ENCODE data around the gene NKAIN4. TPM values are rescaled to one million over a fixed set of nuclear protein-coding genes. Genes with fewer than 3 reads are reported as not detected.

NKAIN4 gene
- total and polyA plus RNA-seq, 7 experiments from 2014 or later = not detected

DNA sequence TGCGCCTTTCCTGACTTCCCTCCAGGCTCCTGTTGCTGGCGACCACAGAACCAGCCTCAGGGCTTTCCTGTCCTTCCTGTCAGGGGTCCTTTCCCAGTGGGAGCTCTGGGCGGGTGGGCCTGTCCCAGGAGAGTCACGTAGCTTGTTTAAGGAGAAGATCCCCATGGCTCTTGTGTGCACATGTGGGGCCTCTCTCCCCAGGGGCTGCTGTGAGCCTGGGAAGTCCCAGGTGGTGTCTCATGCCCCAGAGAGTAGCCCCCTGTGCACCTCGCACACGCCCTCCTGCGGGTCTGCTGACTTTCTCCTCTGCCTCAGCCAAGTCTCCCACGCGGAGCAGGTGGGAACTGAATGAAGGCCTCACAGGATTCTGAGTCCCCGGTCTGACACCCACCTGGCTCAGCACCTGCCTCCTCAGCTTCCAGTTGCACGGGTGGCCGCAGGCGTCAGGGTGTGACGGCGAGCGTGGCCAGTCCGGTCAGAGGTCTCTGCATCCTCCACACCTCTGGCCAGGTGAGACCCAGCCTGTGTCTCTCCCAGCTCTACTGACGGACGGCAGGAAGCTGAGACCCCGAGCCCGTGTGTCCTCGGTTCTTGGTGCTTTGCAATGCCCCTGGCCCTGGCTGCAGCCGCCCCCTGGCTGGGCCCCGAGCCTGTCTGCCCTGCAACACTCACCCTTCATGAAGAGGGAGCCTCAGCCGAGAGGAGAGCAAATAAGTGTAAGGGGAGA lies 5.6 kb upstream of the NKAIN4 start:
- Mint-ChIP-seq H3K4me3 (no peak overlapping the region), H3K27me3 (peaks cover 23 to 53% (median 34%) of the 10 kb centered on the region in 5 donors), H3K9me3 (peaks cover 0 to 2% (median 0%) of the 10 kb centered on the region in 11 donors), H3K36me3 (no peaks in the 10 kb centered on the region), H3K4me1 (peaks cover 0 to 15% (median 4%) of the 10 kb centered on the region in 7 donors), H3K27ac (no peak overlapping the region)
- no peaks in the 10 kb centered on the region for H3K9me3 ChIP-seq (ENCODE audit: control insufficient read depth in 2 of 3, low read length in 3 of 3)
- POLR2A ChIA-PET = no interaction called here
- H3K27ac ChIP-seq (ENCODE audit: low read depth, low read length) = no peak overlapping the region
- intact Hi-C loops (cut with micrococcal nuclease) = no loop called here
- ATAC-seq = no peak
- no peak for DNase-seq
- H3K27me3 ChIP-seq (ENCODE audit: control insufficient read depth in 2 of 2, insufficient read depth in 2 of 2, low read length in 2 of 2) = peaks cover 0 to 3% of the 10 kb centered on the region in 2 donors
- CTCF ChIA-PET = no interaction called here
- no peak overlapping the region for H3K4me3 ChIP-seq (ENCODE audit: low read length)
- H3K36me3 ChIP-seq (ENCODE audit: control insufficient read depth in 2 of 3, insufficient read depth in 3 of 3, low read length in 3 of 3) = no peaks in the 10 kb centered on the region
- H3K4me1 ChIP-seq (ENCODE audit: control insufficient read depth in 2 of 2, insufficient read depth in 2 of 2, low read length in 2 of 2) = no peaks in the 10 kb centered on the region

DNA sequence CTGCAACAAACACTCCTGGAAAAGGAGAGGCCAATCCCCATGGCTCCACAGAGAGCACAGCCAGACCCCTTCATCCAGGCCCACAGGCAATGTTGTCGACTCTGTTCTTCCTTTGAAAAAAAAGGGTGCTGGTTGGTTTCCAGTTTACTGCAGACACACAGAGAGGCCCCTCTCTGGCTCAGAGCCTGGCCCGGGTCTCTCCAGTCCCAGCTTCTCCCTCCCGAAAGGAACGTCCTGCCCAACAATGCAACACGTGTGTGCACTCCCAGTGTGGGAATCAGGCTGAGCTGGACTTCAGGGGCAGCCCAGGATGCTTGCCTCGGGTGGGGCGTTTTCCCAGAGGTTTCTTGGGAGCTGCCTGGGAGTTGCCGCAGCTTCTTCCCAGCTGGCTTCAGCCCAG lies 4.5 kb upstream of the NKAIN4 start:
- peaks cover 0 to 2% (median 0%) of the 10 kb centered on the region in 11 donors for H3K9me3 Mint-ChIP-seq
- H3K9me3 ChIP-seq (ENCODE audit: control insufficient read depth in 2 of 3, low read length in 3 of 3) = no peaks in the 10 kb centered on the region
- H3K27ac Mint-ChIP-seq = no peak overlapping the region
- H3K36me3 Mint-ChIP-seq = no peaks in the 10 kb centered on the region
- intact Hi-C loops (cut with micrococcal nuclease) = no loop called here
- no peaks in the 10 kb centered on the region for H3K36me3 ChIP-seq (ENCODE audit: control insufficient read depth in 2 of 3, insufficient read depth in 3 of 3, low read length in 3 of 3)
- H3K4me3 ChIP-seq (ENCODE audit: low read length) = no peak overlapping the region
- H3K27me3 Mint-ChIP-seq = peaks cover 26 to 47% (median 32%) of the 10 kb centered on the region in 5 donors
- no peak overlapping the region for H3K4me3 Mint-ChIP-seq
- ATAC-seq = no peak
- no peak for DNase-seq
- H3K27me3 ChIP-seq (ENCODE audit: control insufficient read depth in 2 of 2, insufficient read depth in 2 of 2, low read length in 2 of 2) = no peaks in the 10 kb centered on the region
- H3K4me1 Mint-ChIP-seq = peaks cover 0 to 15% (median 4%) of the 10 kb centered on the region in 7 donors
- POLR2A ChIA-PET = no interaction called here
- CTCF ChIA-PET = no interaction called here
- H3K27ac ChIP-seq (ENCODE audit: low read depth, low read length) = no peak overlapping the region
- H3K4me1 ChIP-seq (ENCODE audit: control insufficient read depth in 2 of 2, insufficient read depth in 2 of 2, low read length in 2 of 2) = no peaks in the 10 kb centered on the region

GRCh38 chr20:63257629-63258028 lies 3.4 kb upstream of the NKAIN4 start:
- no peak for ATAC-seq
- Mint-ChIP-seq H3K27ac (no peak overlapping the region), H3K27me3 (peaks cover 33 to 53% (median 37%) of the 10 kb centered on the region in 5 donors), H3K9me3 (peaks cover 0 to 2% (median 0%) of the 10 kb centered on the region in 11 donors), H3K4me3 (no peak overlapping the region), H3K36me3 (peaks cover 0 to 1% (median 0%) of the 10 kb centered on the region in 5 donors), H3K4me1 (peaks cover 4 to 17% (median 8%) of the 10 kb centered on the region in 7 donors)
- Histone ChIP-seq H3K4me1 (ENCODE audit: control insufficient read depth in 2 of 2, insufficient read depth in 2 of 2, low read length in 2 of 2) (no peaks in the 10 kb centered on the region), H3K27ac (ENCODE audit: low read depth, low read length) (no peak overlapping the region), H3K9me3 (ENCODE audit: control insufficient read depth in 2 of 3, low read length in 3 of 3) (no peaks in the 10 kb centered on the region), H3K4me3 (ENCODE audit: low read length) (no peak overlapping the region), H3K36me3 (ENCODE audit: control insufficient read depth in 2 of 3, insufficient read depth in 3 of 3, low read length in 3 of 3) (no peaks in the 10 kb centered on the region), H3K27me3 (ENCODE audit: control insufficient read depth in 2 of 2, insufficient read depth in 2 of 2, low read length in 2 of 2) (no peaks in the 10 kb centered on the region)
- DNase-seq = no peak
- CTCF ChIA-PET = no interaction called here
- intact Hi-C loops (cut with micrococcal nuclease) = no loop called here
- POLR2A ChIA-PET = no interaction called here

DNA sequence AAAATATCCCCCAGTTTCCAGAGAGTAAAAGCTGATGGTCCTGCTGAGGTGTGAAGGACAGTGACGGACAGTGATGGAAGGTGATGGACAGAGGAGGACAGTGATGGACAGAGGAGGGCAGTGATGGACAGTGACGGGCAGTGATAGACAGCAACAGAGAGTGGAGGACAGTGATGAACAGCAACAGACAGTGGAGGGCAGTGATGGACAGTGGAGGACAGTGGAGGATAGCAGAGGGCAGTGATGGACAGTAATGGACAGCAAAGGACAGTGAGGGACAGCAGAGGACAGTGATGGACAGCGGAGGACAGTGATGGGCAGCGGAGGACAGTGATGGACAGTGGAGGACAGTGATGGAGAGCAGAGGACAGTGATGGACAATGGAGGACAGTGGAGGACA lies 2.7 kb upstream of the NKAIN4 start:
- H3K36me3 Mint-ChIP-seq = peaks cover 0 to 1% (median 0%) of the 10 kb centered on the region in 5 donors
- no peaks in the 10 kb centered on the region for H3K9me3 ChIP-seq (ENCODE audit: control insufficient read depth in 2 of 3, low read length in 3 of 3)
- no peak overlapping the region for H3K27ac ChIP-seq (ENCODE audit: low read depth, low read length)
- peaks cover 0 to 2% (median 0%) of the 10 kb centered on the region in 11 donors for H3K9me3 Mint-ChIP-seq
- no peaks in the 10 kb centered on the region for H3K27me3 ChIP-seq (ENCODE audit: control insufficient read depth in 2 of 2, insufficient read depth in 2 of 2, low read length in 2 of 2)
- H3K4me1 Mint-ChIP-seq = peaks cover 0 to 13% (median 8%) of the 10 kb centered on the region in 7 donors
- no peaks in the 10 kb centered on the region for H3K36me3 ChIP-seq (ENCODE audit: control insufficient read depth in 2 of 3, insufficient read depth in 3 of 3, low read length in 3 of 3)
- intact Hi-C loops (cut with micrococcal nuclease) = no loop called here
- H3K4me1 ChIP-seq (ENCODE audit: control insufficient read depth in 2 of 2, insufficient read depth in 2 of 2, low read length in 2 of 2) = no peaks in the 10 kb centered on the region
- ChIA-PET CTCF (no interaction called here), POLR2A (no interaction called here)
- no peak for DNase-seq
- H3K27me3 Mint-ChIP-seq = peaks cover 37 to 60% (median 44%) of the 10 kb centered on the region in 5 donors
- no peak overlapping the region for H3K4me3 ChIP-seq (ENCODE audit: low read length)
- no peak for ATAC-seq
- H3K4me3 Mint-ChIP-seq = no peak overlapping the region
- peak overlapping the region in 1 of 9 donors; percentile 43 for H3K27ac Mint-ChIP-seq

DNA sequence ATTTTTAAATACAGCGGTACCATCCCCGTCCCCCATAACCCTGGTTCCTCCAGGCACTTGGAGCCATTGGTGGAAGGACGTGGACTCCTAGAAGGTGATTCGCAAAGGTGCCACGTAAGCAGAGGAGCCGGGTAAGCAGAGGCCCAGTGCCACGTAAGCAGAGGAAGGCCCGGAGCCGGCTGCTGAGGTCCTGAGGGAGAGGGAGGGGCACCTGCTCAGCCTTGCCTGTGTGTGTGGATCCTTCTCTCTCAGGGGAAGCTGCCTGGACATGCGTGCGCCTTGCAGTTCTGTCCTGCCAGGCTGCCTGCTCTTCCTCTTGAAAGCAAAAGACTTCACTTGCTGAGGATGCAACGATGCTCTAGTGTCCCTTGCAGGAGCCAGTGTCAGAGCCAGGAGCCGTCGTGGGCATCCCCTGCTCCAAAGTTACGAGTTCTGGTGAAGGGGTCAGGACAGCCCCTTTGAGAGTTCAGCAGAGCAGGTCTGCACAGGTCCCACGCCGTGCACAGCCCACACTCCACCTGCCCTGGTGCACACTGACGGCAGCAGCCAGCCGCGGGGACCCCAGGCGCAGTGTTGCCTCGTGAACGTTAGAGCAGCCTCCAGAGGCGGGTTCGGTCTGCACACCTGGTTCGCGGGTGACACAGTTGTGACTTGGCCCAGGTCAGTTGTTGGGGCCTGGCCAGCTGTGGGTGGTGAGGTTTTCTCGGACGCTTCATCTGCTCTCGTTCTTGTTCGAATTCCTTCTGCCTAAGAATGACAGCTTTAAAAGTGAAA lies 1.9 kb upstream of the NKAIN4 start:
- Mint-ChIP-seq H3K27me3 (peaks cover 41 to 68% (median 44%) of the 10 kb centered on the region in 5 donors), H3K27ac (no peak overlapping the region), H3K4me3 (peak overlapping the region in 2 of 10 donors; percentile 50 to 65), H3K4me1 (peaks cover 0 to 9% (median 8%) of the 10 kb centered on the region in 7 donors), H3K36me3 (peaks cover 0 to 1% (median 0%) of the 10 kb centered on the region in 5 donors), H3K9me3 (peaks cover 0 to 2% (median 0%) of the 10 kb centered on the region in 11 donors)
- no peaks in the 10 kb centered on the region for H3K36me3 ChIP-seq (ENCODE audit: control insufficient read depth in 2 of 3, insufficient read depth in 3 of 3, low read length in 3 of 3)
- H3K4me3 ChIP-seq (ENCODE audit: low read length) = no peak overlapping the region
- H3K4me1 ChIP-seq (ENCODE audit: control insufficient read depth in 2 of 2, insufficient read depth in 2 of 2, low read length in 2 of 2) = no peaks in the 10 kb centered on the region
- no peak for ATAC-seq
- DNase-seq = no peak
- no peak overlapping the region for H3K27ac ChIP-seq (ENCODE audit: low read depth, low read length)
- CTCF ChIA-PET = no interaction called here
- no peaks in the 10 kb centered on the region for H3K9me3 ChIP-seq (ENCODE audit: control insufficient read depth in 2 of 3, low read length in 3 of 3)
- no peaks in the 10 kb centered on the region for H3K27me3 ChIP-seq (ENCODE audit: control insufficient read depth in 2 of 2, insufficient read depth in 2 of 2, low read length in 2 of 2)
- POLR2A ChIA-PET = no interaction called here
- intact Hi-C loops (cut with micrococcal nuclease) = no loop called here

DNA sequence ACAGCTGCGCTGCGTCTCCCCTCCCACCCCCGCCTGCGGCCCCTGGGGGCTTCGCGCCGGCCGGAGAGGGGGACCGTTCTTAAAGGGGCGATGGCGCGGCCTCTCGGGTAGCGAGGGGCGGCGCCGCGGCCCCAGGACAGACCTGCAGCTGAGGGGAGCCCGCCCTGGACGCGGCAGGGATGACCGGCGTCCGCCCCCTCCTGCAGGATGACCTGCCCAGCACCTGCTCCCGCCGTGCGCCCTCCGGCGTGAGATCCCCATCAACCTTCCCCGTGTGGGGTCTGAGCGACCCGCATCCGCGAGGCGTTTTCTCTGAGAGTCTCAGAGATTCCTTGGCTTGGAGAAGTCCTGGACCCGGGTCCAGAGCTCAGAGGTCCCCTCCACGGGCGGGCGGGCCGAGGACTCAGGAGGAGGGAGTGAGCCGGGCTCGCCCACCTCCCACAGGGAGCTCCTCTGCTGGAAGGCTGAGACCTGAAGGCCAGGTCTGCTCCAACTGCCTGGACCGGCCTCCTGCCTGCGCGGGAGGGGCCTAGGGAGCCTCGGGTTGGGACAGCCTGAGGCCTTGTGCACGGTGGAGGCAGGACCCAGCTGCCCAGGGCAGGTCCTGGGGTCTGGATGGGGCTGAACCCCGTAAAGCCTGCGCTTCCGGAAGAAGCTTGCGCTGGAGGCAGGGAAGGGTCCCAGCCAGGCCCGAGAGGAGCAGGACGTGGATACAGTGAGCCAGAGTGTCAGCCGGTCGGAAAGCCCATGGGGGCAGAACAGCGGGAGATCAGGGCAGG lies 532 bp upstream of the NKAIN4 start:
- peaks cover 45 to 71% (median 50%) of the 10 kb centered on the region in 5 donors for H3K27me3 Mint-ChIP-seq
- no peaks in the 10 kb centered on the region for H3K36me3 ChIP-seq (ENCODE audit: control insufficient read depth in 2 of 3, insufficient read depth in 3 of 3, low read length in 3 of 3)

More for the DNA sequence above, 532 bp upstream of the NKAIN4 start:
- CTCF ChIA-PET = no interaction called here
- Histone ChIP-seq H3K27me3 (ENCODE audit: control insufficient read depth in 2 of 2, insufficient read depth in 2 of 2, low read length in 2 of 2) (no peaks in the 10 kb centered on the region), H3K9me3 (ENCODE audit: control insufficient read depth in 2 of 3, low read length in 3 of 3) (no peaks in the 10 kb centered on the region), H3K4me1 (ENCODE audit: control insufficient read depth in 2 of 2, insufficient read depth in 2 of 2, low read length in 2 of 2) (no peaks in the 10 kb centered on the region), H3K27ac (ENCODE audit: low read depth, low read length) (no peak overlapping the region), H3K4me3 (ENCODE audit: low read length) (no peak overlapping the region)
- H3K36me3 Mint-ChIP-seq = peaks cover 0 to 1% (median 0%) of the 10 kb centered on the region in 5 donors
- peak overlapping the region in 7 of 10 donors; percentile 57 to 75 (median 63) for H3K4me3 Mint-ChIP-seq
- DNase-seq = no peak
- intact Hi-C loops (cut with micrococcal nuclease) = no loop called here
- peaks cover 0 to 9% (median 8%) of the 10 kb centered on the region in 7 donors for H3K4me1 Mint-ChIP-seq
- ATAC-seq = no peak
- POLR2A ChIA-PET = no interaction called here
- no peak overlapping the region for H3K27ac Mint-ChIP-seq
- peaks cover 0 to 2% (median 0%) of the 10 kb centered on the region in 11 donors for H3K9me3 Mint-ChIP-seq
